HuH-7.5 (cell line): ENCODE measurements around the gene POU2AF1.

Source experiments
- DNase-seq: peaks from one replicate; pipeline ENCODE4 v3.0.0; 2011; ENCODE audit warnings: low spot score

Gene POU2AF1, protein sequence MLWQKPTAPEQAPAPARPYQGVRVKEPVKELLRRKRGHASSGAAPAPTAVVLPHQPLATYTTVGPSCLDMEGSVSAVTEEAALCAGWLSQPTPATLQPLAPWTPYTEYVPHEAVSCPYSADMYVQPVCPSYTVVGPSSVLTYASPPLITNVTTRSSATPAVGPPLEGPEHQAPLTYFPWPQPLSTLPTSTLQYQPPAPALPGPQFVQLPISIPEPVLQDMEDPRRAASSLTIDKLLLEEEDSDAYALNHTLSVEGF

DNA sequence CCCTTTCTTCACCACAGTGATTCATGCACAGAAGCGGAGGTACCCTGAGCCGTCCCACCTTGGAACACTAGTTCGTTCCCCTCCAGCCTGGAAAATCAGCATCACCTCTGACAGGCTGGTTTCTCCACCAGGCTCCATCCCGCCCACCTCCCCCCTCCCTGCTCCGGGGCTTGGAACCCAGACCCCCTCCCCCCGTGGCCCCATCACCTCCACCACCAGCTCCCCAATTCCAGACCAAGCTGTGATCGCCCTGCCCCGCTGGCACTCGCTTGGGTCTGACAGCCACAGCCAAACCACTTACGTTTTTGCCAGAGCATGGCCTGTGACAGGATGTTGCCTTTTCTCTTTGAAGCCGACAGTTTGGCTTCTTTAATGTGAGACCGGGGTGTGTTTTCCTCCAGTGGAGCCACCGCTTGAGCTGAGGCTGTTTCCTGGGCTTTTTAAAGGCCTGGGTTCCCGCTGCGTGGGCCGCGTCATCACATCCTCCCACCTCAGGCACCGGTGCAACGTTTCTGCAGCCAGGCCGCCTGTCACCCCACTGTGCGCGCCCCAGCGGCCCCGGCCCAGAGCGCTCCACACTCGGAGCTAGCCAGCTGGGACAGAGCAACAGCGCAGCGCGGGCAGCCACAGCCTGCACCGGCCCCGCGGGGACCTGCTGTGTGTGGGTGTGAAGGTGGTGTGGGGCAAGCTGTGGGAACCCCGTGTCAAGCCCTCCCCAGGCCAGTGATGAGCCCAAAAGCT, at the start of gene POU2AF1:
Gene POU2AF1, minus strand, starts transcription at position 415 of the 741 bp plus-strand sequence. Its CDS starts 98 bp downstream, at position 317.
- no peak for DNase-seq

DNA sequence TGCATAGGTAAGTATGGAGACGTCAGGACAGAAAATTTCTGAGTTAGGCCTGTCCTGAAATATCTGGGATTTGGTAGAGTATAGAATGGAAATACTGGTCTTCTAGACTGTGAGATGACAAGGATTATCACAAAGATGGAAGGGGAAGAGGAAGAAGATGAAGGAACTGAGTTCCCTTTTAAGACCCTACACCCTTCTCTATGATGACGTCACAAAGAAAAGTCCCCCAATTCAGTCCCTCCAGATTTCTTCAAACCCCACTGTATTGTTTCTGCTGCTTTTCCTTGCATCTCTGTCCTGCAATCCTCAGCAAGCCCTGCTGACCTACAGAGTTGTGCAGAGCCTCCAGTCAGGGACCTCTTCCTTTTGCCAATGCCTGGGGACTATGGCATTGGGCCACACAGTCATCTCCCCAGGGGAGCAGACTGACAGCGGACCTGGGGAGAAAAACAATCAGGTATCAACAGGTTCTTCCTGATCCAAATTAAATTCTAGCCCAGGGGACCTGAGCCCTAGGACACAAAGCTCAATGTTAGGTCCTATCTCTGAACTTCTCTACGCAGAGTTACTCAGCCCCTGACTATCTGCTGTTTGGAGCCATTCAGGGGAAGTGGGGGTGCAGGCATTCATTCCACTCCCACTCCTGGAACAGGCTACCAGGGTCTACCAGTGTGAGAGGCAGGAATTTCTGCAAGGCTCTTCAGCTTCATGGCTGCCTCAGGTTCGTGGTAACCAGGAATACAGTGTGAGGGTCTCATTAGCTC, 49.2 kb upstream of the POU2AF1 start:
- no peak for DNase-seq

DNA sequence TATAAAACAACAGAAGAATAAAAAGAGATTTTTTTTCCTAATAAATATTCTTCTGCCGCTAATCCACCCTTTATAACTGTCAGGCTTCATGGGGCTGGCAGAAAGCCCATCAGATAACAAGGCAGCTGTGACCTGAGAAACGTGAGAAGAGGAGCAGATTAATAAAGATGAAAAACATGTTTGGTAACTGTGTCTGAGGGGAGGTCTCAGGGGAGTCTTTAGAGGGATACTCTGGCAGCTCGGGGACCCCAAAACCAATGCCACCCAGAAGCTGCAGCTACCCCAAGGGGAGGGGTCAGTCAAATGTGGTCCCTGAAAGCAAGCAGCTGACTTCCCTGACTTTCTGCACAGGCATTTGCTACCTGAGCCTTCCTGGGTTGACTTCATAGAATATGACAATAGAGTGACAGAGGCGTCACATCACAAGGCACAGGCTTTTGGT, 48.4 kb upstream of the POU2AF1 start:
- no peak for DNase-seq

DNA sequence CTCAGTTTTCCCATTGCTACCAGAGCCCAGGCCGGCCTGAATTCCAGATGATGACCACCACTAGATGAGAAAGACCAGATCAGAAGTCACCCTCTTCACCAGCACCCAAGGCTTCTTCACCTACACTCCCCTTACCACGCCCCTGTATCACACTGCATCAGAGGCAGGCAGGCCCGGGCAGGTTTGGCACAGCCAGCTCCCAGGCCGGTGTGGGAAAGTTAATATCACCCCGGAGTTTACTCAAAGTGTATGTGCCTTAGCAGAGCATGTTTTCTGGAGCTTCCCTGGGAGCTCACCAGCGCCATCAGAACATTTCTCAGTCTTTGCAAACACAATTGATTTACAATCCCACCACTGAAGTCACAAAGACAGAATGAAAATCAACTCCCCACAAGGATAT, 47.5 kb upstream of the POU2AF1 start:
- no peak for DNase-seq

DNA sequence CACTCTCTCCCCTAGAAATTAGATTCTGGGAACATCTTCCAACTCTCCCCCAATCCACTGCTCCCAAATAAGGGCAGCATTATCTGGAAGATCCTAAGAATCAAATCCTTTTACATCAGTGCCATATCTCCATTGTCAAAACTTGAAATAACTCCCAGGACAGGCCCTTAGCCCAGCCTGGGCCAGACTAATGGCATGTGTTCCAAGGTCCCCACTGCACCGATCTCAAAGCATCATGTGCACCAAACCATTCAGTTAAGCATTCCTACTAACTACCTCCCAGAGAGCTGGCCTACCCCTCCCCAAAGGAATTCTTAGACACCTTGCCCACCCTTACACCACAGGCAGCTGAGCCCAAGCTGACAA, 44.2 kb upstream of the POU2AF1 start:
- DNase-seq, result no peak

DNA sequence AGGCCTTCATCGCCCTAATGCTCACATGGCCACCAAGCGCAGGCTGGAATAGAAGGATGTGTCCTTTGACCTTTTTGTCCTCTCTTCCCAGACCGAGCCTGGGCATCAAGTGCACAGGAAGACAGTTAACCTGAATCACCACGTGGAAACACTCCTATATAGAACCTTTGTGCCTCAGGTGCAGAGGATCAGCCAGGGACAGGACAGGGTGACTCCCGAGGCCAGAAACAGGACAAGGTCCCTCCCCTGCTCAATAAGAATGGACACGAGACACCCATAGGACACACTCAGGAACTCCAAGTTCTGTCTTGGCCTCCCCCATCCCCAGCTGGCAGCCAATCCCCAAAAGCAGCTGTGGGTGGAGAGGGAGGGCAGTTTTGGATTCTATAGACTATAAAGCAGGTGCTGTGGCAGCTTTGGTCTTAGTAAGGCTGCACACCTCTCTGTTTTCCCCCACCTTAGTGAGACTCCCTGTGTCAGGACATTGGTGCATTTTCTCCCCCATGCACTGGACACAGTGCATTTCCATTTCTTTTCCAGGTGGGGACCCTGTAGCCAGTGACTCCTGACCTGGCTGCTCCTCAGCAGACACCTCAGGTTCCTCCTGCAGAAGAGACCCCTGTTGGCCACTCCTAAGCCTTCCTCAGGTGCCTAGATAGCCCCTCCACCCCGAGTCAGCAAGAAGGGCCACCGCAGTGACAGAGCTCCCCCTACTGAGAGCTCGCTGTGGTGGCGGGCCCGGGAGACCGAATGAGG, 43.6 kb upstream of the POU2AF1 start:
- DNase-seq, result peak; percentile 43

DNA sequence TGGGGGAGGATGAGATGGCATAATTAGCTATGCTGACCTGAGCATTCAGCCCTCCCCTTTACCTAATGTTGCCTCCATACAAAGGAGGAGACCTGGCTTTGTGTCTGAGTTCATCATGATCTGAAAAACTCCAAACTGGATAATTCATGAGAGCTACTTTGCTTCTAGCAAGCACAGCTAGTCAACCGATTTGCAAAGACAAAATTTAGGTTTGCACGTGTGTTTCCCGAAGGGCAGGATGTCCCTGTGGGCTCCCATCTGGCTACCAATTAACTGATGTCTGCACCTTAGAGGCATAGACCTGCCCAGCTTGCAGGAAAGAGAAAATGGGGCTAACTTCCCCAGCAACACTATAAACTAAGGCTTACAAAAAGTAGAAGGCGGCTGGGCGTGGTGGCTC, 42.2 kb upstream of the POU2AF1 start:
- no peak for DNase-seq

DNA sequence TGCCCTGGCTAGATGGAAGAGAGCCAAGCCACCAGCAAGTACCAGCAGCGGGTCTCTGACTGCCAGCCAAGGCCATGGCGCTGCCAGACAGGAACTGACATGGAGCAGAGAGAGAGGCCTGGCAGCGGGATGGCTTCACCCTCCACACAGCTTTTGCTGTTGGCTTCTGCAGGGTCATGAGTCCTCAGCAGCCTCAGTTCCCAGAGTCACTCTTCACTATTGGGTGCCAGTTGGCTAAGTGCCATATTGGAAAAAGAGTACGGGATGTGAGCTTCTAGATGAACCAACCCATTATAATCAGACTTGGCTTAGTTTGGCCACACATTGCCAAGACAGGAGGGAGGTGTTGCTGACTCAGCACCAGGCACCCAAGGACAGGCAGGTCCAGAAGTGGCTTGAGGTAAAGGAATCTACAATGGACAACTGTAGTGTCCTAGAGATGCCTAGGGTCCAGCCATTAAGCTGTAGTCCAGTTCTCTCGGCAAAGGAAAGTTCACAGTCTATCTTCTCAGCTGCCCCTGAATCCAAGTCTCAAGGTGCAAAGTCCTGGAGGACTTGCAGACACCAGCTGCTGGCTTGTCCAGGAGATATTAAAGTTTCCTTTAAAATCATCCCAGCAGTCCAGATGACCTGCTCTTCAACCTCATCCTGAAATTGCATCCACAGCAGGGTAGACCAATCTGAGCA, 40.7 kb upstream of the POU2AF1 start:
- DNase-seq, result no peak

DNA sequence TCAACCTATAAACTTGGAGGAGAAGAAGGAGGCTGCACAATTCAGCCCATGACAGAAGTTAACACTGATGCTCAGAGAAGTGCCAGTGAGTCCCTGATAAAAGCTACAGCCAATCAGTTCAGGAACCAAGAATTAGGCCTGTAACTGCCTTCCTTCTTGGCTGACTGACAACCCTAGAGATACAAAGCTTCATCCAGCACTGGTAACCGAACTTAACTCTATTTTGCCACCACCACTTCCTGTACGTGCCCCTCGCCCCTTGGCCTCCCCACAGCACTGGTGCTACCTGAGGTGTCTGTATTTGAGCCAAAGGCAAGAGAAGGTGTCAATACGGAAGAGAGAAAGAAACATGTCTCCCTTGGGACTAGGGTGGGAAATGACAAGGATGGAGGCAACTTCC, 40.1 kb upstream of the POU2AF1 start:
- no peak for DNase-seq

DNA sequence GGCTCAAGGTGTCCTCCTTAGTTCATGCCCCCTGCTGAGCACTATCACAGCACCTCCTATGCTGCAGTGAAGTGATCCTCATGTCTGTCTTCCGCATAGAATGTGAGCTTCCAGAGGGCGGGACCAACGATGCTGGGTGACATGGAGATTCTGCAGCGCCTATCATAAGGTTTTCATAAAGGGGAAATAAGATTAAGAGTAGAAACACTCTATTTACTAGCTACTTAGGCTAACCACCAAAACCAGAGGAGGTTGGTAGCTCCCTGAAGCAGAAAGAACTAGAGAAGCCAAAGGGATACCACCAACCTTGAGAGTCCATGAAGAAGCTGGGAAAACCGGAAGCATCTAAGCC, 39.3 kb upstream of the POU2AF1 start:
- no peak for DNase-seq

DNA sequence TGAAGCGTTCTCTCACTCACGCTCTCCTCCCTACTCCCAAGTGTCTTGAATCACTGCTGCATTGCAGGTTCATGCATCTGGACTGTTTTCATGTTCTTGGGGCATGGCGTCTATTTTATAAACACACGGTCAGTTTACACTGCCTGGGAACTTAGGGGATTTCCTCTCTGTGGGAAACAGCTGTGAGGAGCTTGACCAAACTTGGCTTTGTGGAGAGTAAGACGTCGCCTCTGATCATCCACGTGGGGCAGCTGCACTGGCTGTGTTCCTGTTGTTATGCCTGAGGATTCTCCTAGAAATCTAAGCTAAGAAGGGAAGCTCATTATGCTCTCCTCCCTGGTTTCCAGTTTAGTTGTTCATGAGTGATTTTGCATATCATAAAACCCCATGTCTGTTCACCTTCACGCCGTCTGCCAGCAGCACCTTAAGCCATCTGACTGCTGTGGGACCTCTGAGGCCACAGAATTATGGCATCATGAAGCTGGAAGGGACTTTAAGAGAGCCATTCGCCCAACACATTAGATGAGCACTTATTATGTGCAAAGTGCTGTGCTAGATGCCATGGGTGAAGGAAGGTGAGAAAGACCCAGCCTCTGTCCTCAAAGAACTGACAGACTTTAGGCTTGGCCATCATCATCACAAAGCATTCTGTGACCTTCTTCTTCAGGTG, 38.8 kb upstream of the POU2AF1 start:
- no peak for DNase-seq

DNA sequence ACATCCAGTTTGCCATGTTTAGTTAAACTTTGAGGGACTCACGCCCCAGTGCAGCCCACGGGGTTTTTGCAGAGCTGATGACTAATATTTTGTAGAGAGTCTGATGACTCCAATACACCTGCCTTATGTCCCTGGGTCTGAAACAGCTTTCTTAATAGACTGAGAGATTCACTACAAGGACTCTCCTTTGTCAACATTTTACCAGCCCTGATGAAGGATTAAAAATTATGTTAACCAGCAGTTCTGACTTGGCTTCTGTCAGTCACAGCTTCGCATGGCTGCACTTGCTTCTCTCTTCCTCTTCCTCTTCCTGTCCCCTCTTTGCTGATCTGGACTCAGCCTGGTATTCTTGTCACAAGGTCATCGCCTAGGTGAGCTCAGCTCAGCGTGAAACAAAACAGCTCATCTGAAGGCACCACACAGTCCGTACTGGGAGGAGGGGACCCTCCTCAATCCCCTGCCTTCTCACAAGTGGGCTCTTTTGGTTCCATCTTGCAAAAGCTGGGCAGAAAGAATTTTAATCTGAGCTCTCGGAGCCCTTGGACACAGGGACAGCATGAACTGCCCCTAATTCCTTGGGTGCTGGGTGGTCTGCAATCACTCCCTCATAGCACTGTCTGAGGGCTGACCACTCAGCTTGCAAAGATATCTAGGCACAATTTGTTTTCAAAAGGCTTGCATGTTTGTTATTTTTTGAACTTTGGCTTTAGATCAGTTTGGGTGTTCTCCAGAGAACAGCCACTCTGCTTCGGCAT, 38.1 kb upstream of the POU2AF1 start:
- no peak for DNase-seq

DNA sequence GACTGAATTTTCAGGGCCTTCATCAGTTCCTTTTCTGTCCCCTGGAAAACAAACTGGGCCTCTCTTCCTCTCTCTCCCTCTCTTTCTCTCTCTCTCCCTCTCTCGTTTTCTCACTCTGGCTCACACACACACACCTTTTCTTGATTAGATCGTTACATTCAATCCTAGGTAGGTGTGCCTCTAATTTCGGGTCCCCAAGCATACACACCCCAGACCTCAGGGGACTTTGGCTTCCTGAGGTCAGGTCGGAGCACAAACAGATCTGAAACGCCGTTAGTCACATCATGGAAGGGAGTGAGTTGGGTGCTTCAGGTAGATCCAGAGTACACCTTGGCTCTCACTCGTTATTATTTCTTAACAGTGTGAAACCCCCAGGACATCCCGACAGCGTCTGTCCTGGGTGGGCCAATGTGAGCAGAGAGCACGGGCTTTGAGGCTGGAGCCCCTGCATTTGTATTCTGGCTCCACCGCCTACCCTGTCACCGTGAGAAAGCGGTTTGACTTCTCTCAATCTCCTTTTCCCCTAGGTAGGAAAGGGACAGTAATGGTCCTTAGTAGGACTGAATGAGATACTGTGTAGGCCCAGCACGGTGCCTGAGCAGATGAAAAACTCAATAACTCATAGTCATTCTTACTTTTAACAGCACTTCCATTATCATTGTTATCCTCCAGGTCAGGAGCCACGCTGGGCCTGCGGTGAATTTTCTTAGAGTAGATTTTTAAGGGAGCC, 37.3 kb upstream of the POU2AF1 start:
- no peak for DNase-seq

DNA sequence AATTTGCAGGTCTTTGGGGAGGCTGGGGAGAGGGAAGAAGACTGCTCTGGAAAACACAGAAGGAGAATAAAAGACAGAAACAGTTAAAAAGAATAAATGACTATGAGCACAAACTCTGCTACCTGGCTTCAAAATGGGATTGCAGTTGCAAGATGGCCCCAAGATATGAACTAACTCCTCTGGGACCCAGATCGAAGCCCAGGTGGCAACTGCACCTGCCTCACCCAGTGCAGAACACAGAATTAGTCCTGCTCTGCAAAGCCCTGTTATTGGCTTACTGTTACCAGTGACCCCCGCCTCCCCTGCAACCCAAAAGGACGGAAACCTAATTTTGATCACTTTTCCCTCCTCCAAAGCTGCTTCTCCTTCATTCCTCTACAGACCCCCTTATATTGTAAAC, 35.9 kb upstream of the POU2AF1 start:
- DNase-seq, result no peak

DNA sequence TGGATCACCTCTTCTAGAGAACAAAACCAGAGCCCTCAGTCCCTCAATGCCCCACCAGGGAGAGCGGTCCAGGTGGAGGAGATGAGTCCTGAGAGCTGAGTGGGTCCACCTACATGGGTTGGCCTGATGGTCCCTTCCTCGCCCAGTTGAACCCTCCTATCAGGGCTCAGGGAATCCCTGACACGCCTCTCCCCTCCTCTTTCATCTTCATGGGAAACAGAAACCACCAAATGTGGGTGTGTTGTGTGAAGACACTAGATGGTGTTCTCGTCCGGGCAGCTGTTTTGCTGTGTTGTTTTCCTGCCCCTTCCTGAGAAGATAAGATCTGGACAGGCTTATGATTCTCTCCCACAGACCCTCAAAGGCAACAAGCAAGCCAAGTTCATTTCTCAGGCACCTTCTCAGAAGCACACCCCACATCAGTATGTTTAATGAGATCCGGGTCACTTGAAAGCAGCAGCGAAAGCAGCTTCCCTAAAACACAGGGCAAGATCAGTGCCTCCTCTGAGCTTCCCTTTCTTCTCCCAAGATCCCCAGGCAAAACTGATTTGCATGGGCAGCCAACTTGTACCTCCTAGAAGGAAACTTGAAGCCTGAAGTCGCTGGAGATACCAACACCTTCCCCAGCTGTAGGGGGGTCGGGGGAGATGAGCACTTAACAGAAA, 35.3 kb upstream of the POU2AF1 start:
- no peak for DNase-seq

DNA sequence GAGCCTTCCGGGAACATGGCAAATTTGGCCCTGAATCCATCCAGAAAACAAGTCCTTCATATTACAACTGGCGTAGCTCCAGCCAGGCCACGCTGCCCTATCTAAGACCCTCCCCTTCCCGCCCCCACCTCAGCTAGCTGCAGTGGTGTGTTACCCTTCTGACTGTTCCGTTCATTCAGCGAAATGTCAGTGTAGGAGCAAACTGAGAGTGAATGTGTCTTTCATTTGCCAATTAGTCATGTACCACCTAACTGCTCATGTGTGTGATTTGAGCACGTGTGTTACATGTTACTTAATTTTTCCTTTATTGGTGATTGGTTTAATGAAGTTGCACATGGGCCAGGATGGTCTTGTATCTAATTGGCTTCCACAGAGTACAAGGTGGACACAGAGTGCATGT, 34.8 kb upstream of the POU2AF1 start:
- DNase-seq, result no peak

DNA sequence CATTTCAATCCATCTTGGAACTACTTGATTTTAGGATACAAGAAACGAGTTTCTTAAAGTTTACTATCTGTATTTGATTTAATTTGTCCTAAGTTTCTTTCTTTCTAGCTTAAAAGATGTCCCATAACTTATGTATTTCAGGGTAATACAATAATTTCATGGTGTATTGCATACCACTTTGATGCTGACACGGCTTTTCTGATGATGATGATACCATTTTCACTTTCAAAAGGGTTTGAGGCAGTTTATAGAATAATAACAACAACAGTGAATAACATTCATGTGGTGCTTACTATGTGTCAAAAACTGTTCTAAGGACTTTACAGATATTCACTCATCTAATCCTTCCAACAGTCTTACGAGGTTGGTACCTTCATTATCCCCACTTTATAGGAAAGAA, 33.2 kb upstream of the POU2AF1 start:
- DNase-seq, result no peak

DNA sequence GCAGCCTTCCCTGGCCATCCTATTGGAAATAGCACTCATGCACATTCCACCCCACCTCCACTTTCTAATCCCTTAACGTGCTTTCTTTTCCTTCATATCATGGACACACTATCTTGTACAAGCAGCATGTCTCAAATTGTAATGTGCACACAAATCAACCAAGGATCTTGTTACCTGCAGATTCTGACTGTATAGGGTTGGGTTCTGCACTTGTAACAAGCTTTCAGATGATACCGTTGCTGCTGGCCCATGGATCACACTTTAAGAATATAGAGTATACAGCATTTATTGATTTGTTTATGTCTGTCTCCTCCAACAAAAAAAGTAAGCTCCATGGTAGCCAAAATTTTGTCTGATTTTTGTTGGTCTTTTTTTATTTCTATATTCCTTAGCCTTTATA, 32.4 kb upstream of the POU2AF1 start:
- DNase-seq, result no peak

DNA sequence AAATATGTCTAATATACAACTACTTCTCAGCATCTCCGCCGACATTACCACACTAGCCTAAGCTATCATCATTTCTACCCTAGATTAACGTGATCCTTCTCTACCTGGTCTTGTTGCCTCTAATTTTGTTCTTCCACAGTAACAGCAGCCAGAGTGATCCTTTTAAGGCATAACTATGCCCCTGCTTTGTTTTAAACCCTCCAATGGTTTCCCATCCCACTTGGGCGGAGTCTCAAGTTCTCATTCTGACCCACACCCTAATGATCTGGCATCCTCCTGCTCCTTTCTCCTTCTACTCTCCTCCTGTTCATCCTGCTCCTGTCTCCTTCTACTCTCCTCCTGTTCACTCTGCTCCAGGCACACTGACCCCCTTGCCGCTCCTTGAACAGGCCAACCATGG, 31.9 kb upstream of the POU2AF1 start:
- DNase-seq, result no peak
